ENCODE measurements around the gene TBC1D4.

The TBC1D4 gene

DNA sequence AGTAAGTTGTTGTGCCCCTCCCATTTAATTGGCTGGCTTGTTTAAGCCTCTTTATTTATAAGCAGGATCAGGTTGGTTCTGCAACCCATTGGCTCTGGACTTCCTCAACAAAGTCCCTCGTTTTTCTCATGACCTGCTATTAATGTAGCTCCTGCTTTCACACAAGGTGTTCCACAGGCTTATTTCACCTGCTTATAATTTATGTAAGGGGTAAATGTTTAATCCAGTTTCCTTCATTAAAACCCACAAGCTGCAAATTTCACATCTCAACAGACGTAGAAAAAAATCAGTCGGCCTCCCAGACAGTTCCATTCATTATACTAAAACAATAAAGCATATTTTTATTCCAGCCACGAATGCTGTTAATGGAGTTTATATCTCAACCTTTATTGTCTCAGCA lies 86.1 kb downstream of the TBC1D4 start:
- no peak overlapping the region for H3K4me3 ChIP-seq (ENCODE audit: low read depth, low read length)
- in situ Hi-C loops (cut with HindIII; ENCODE audit: low sequenced_read_pairs): no loop called here
- TF ChIP-seq, protein P1, sequence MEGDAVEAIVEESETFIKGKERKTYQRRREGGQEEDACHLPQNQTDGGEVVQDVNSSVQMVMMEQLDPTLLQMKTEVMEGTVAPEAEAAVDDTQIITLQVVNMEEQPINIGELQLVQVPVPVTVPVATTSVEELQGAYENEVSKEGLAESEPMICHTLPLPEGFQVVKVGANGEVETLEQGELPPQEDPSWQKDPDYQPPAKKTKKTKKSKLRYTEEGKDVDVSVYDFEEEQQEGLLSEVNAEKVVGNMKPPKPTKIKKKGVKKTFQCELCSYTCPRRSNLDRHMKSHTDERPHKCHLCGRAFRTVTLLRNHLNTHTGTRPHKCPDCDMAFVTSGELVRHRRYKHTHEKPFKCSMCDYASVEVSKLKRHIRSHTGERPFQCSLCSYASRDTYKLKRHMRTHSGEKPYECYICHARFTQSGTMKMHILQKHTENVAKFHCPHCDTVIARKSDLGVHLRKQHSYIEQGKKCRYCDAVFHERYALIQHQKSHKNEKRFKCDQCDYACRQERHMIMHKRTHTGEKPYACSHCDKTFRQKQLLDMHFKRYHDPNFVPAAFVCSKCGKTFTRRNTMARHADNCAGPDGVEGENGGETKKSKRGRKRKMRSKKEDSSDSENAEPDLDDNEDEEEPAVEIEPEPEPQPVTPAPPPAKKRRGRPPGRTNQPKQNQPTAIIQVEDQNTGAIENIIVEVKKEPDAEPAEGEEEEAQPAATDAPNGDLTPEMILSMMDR (IDR thresholded peaks at IDR 0.05; ENCODE audit: low read depth, low read length): no peak
- no peak for DNase-seq (ENCODE audit: low read depth, low spot score)

DNA sequence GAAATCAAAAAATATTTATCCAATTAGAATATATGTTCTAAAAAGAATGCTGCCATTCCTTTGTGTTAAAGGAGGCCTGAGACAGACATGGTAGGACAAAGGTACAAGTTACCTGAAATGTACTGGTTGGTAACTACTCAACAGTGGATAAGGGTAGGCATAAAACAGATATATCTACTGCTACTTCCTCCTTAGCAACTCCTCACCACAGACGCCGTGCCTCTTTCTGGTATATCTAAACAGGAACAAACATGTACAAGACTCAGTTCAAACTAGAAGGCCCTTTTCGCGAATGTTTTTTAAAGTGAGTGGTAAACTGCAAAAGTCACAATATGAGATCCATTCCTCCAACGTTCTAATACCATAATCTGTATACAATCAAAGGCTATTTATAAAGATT lies 86.9 kb downstream of the TBC1D4 start:
- no peak for DNase-seq (ENCODE audit: low read depth, low spot score)
- TF ChIP-seq, protein P1 (IDR thresholded peaks at IDR 0.05; ENCODE audit: low read depth, low read length): no peak
- in situ Hi-C loops (cut with HindIII; ENCODE audit: low sequenced_read_pairs): no loop called here
- no peak overlapping the region for H3K4me3 ChIP-seq (ENCODE audit: low read depth, low read length)

DNA sequence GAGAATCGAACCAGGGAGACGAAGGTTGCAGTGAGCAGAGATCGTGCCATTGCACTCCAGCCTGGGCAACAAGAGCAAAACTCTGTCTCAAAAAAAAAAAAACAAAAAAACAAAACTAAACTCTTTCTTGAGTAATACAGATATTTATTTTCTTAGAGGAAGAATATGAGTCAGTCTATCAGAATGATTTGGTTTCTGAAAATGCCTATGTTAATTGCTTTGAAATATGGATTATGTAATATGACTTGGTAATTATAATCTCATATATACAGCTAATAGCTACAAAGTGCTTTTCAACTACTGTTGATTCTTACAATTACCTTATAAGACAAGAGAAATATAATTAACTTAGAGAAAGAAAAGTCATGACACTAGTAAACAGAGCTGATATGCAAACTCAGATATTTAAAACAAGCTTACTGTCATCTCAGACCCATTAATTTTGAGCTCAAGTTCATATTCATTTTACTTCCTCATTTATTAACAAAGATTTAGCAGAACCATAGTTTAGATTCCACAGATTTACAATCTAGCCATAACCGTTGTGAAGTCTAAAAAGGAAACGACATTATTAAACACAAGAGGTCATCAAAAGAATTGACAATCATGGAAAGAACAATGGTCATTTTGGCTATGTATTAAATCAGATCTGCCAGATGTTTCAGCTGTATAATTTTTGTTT lies 88.0 kb downstream of the TBC1D4 start:
- TF ChIP-seq, protein P1 (IDR thresholded peaks at IDR 0.05; ENCODE audit: low read depth, low read length): no peak
- no peak for DNase-seq (ENCODE audit: low read depth, low spot score)
- in situ Hi-C loops (cut with HindIII; ENCODE audit: low sequenced_read_pairs): no loop called here
- no peak overlapping the region for H3K4me3 ChIP-seq (ENCODE audit: low read depth, low read length)

DNA sequence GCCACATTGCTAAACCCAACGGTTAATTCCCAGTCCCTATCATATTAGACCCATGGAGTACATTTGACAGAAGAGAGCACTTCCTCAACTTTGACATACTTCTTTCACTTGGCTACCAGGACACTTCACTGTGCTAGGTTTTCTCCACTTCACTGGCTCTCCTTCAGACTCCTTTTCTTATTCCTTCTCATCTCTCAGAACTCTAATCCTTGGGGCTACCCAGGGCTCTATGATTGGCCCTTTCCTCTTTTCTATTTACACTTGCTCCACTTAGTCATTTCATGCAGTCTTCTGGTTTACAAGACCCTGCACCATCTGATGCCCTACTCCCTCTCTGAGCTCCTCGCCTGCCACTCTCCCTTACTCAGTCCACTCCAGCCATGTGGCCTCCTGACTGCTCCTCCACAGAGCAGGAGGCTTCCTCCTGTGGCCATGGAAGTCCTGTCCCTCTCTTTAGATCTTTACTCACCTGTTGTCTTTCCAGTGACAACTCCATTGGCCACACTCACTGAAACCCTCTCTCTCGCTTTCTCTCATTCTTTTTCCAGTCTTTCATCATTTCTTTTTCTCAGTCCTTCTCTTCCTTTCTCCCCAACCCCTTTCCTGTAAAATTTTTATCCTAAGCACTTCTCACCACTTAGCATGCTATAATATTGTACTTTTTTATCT lies 90.4 kb downstream of the TBC1D4 start:
- in situ Hi-C loops (cut with HindIII; ENCODE audit: low sequenced_read_pairs): no loop called here
- TF ChIP-seq, protein P1 (IDR thresholded peaks at IDR 0.05; ENCODE audit: low read depth, low read length): no peak
- no peak overlapping the region for H3K4me3 ChIP-seq (ENCODE audit: low read depth, low read length)
- no peak for DNase-seq (ENCODE audit: low read depth, low spot score)

DNA sequence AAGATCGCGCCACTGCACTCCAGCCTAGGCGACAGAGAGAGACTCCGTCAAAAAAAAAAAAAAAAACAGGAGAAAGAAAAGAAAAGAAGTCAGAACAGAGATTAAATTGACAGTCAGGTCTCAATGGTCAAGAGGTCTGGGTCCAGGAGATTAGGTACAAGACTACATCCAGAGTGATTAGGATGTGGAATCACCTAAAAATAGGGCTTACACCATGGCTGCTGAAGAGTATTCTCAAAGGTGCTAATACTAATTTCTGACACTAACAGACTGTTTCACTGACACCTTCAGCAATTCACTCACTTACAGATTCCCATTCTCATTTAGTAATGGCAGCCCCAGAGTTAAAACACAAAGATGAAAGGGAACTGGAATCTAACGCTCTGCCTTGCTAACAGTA lies 91.7 kb downstream of the TBC1D4 start:
- DNase-seq (ENCODE audit: low read depth, low spot score): no peak
- no peak overlapping the region for H3K4me3 ChIP-seq (ENCODE audit: low read depth, low read length)
- in situ Hi-C loops (cut with HindIII; ENCODE audit: low sequenced_read_pairs): no loop called here
- TF ChIP-seq, protein P1 (IDR thresholded peaks at IDR 0.05; ENCODE audit: low read depth, low read length): no peak

DNA sequence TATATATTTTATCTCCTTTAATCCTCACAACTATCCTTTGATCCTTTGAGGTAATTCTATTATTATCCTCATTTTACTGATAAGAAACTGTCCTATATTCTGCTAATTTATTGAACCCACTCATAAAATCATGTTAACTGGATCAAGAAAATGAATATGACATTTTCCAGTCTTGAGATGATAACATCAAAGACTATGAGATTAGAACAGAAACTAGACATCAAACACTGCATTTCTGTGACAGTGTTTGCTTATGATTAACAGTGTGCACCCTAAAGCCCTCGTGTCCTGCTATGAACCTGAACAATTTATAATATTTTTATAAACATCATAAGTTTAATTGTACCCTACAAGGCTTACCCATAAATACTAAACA lies 96.3 kb downstream of the TBC1D4 start:
- no peak overlapping the region for H3K4me3 ChIP-seq (ENCODE audit: low read depth, low read length)
- DNase-seq (ENCODE audit: low read depth, low spot score): no peak
- in situ Hi-C loops (cut with HindIII; ENCODE audit: low sequenced_read_pairs): no loop called here
- TF ChIP-seq, protein P1 (IDR thresholded peaks at IDR 0.05; ENCODE audit: low read depth, low read length): no peak

Measured in astrocyte of the spinal cord (primary cell).